Measurements from ENCODE around the gene DENND5A.

DENND5A gene

GRCh38 chr11:9095421-9095820 is 169.7 kb downstream of the DENND5A start:
- peak in 2 of 3 donors; percentile 41 to 48 for DNase-seq

GRCh38 chr11:9094420-9094819 is 170.7 kb downstream of the DENND5A start:
- no peak for DNase-seq

- peak; percentile 39 for DNase-seq
These were observed 172.0 kb downstream of the DENND5A start for GRCh38 chr11:9092853-9093778.

GRCh38 chr11:9092072-9092471 is 173.1 kb downstream of the DENND5A start:
- DNase-seq = no peak

- peak in 2 of 3 donors; percentile 19 to 52 for DNase-seq
These were observed 173.9 kb downstream of the DENND5A start, which contains the start of gene SCUBE2 for GRCh38 chr11:9091044-9091922. Gene SCUBE2, minus strand, starts transcription at chr11:9091599. Its CDS starts 71 bp downstream, at chr11:9091528.

- peak in 1 of 3 donors; percentile 22 for DNase-seq
These were observed 174.6 kb downstream of the DENND5A start for GRCh38 chr11:9090488-9091043.

- DNase-seq = no peak
These were observed 175.5 kb downstream of the DENND5A start for GRCh38 chr11:9089636-9090035.

GRCh38 chr11:9089061-9089460 is 176.1 kb downstream of the DENND5A start:
- DNase-seq = no peak
